ENCODE measurements around the gene RCC2.

- TF ChIP-seq CTCF (conservative IDR thresholded peaks at IDR 0.05; ENCODE audit: low read length) (no peak), EZH2phosphoT487 (IDR thresholded peaks at IDR 0.05; ENCODE audit: borderline replicate concordance, low read depth, low read length) (no peak)
Measured at GRCh38 chr1:17429183-17429582, 10.3 kb downstream of the RCC2 start.

Data from OCI-LY7 (cell line).